Measurements from ENCODE around the gene FAM50A.

The FAM50A gene

GRCh38 chrX:154437971-154438893, 5.7 kb upstream of the FAM50A start:
- DNase-seq (ENCODE audit: low read depth in 4 of 4, low spot score in 1 of 4) = no peak

- no peak for DNase-seq (ENCODE audit: low read depth in 4 of 4, low spot score in 1 of 4)
These were observed 4.1 kb upstream of the FAM50A start for GRCh38 chrX:154439841-154440240.

GRCh38 chrX:154440623-154441357, 3.2 kb upstream of the FAM50A start:
- no peak for DNase-seq (ENCODE audit: low read depth in 4 of 4, low spot score in 1 of 4)

DNA sequence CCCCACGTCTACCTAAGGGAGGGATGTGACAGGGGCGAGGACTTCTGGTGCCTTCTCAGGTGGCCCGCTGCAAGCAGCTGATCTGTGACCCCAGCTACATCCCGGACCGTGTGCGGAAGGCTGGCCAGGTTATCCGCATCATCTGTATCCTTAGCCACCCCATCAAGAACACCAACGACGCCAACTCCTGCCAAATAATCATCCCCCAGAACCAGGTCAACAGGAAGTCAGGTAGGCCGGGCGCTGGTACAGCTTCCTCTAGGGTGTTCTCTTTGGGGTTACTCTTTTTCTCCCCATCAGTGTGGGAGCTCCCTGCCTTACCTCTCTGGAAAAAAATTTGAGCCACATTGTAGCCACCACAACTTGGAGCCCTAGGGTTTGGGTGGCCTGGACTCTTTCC, 2.4 kb upstream of the FAM50A start:
- DNase-seq (ENCODE audit: low read depth in 4 of 4, low spot score in 1 of 4) = no peak

- no peak for DNase-seq (ENCODE audit: low read depth in 4 of 4, low spot score in 1 of 4)
These were observed 1.8 kb upstream of the FAM50A start for GRCh38 chrX:154441984-154442707.

DNA sequence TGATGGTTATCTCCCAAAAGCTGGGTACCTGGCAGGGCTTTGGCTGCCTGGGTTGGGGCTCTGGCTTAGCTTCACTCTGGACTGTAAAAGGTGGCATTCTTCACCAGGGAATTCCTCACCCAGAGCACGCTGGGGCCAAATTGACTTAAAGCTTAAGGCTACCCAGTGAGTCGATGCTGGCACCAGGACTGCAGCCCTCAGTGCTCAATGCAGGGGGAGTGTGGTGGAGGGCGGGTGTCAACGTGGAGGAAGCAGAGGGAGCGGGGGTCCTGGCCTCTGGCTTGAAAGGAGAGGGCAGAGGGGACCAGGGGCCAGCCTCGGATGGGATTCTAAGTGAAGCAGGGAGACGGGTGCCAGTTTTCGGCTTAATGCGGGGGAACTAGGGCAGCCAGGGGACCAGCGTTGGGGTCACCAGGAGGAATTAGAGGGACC, 446 bp upstream of the FAM50A start:
- DNase-seq (ENCODE audit: low read depth in 4 of 4, low spot score in 1 of 4) = no peak

DNA sequence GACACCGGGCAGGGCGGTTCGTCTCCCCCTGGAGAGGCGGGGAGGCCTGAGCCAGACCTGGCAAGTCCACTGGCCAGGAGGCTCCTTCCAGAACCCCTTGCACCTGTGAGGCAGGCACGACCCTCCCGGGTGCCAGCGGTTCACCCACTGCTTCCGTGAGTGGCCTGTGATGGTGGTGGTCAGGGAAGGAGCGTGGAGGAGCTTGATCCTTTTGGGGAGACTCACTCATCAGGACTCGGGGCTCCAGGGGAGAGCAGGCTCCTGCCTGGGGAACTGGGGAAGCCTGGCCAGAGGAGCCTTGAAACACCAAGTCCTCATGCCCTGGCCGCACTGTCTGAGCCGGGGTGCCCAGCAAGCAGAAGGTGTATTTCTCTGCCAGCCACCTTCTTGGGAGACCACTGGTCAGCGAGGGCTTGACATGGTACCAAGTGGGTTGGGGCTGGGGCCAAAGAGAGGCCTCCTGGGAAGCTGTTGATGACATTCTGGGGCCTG, 860 bp downstream of the FAM50A start:
- no peak for DNase-seq (ENCODE audit: low read depth in 4 of 4, low spot score in 1 of 4)

DNA sequence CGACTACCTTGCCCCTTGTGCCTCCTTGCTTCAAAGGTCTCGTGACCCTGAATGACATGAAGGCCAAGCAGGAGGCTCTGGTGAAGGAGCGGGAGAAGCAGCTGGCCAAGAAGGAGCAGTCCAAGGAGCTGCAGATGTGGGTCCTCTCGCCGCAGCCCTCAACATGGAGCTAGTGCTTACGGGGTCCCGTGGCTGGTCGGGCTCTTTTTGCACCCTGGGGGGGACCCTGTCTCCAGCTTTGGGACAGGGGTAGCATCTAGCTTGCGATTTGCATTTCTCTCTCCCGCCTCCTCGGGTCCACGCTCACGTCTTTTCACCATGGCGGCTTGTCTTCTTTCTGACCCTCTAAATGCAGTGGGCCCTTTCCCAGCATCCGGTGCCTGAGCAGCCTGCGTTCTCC, 1.8 kb downstream of the FAM50A start:
- DNase-seq (ENCODE audit: low read depth in 4 of 4, low spot score in 1 of 4) = no peak

DNA sequence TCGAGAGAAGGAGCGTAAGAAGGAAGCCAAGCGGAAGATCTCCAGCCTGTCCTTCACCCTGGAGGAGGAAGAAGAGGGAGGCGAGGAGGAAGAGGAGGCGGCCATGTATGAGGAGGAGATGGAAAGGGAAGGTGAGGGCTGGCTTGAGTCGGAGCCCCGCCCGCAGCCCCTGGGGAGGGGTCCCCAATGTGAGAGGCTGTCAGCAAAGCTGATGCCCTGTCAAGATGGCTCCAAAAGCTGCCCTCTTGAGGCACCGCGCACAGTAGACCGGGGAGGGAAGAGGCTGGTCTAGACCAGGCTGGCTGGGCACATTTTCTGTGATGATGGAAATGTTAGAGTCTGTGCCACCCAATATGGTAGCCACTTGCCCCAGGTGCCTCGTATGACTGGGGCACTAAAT, 2.5 kb downstream of the FAM50A start:
- no peak for DNase-seq (ENCODE audit: low read depth in 4 of 4, low spot score in 1 of 4)

GRCh38 chrX:154448484-154448883, 4.5 kb downstream of the FAM50A start:
- DNase-seq (ENCODE audit: low read depth in 4 of 4, low spot score in 1 of 4) = no peak

DNA sequence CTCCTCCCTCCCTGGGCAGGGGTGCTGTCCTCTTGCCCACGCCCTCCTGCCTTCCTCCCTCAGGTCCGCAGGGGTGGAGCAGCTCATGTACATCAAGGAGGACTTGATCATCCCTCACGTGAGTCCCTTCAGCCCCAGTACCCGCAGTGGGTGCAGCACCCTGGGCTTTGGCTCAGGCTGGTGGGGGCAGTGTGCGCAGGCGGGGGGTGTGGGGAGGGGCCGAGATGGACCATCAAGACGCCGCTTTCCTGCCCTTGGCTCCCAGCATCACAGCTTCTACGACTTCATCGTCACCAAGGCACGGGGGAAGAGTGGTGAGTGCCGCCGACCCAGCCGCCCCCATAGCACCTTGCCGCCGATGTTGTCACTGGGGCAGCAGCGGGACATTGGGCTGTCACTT, 5.7 kb downstream of the FAM50A start:
- no peak for DNase-seq (ENCODE audit: low read depth in 4 of 4, low spot score in 1 of 4)

- DNase-seq (ENCODE audit: low read depth in 4 of 4, low spot score in 1 of 4) = no peak
These were observed 6.4 kb downstream of the FAM50A start for GRCh38 chrX:154450312-154450711.

DNA sequence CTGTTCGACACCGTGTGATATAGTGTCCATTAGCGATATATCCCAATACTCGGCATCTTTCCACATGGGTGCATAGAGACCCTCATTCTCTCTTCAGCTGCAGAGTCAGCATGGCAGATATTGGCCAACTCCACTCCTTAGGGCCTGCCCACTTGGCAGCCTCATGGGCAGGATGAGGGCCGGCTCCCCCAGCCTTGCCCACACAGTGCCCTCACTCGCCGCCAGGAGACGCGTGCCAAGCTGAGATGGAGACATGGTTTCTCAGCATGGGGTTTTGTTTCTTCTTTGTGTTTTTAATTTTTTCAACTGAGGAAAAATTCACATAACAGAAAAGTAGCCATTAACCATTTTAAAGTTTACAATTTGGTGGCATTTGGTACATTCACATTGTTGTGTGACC, 8.9 kb downstream of the FAM50A start:
- DNase-seq (ENCODE audit: low read depth in 4 of 4, low spot score in 1 of 4) = no peak

- DNase-seq (ENCODE audit: low read depth in 4 of 4, low spot score in 1 of 4) = no peak
These were observed 13.7 kb downstream of the FAM50A start for GRCh38 chrX:154457491-154458115.

DNA sequence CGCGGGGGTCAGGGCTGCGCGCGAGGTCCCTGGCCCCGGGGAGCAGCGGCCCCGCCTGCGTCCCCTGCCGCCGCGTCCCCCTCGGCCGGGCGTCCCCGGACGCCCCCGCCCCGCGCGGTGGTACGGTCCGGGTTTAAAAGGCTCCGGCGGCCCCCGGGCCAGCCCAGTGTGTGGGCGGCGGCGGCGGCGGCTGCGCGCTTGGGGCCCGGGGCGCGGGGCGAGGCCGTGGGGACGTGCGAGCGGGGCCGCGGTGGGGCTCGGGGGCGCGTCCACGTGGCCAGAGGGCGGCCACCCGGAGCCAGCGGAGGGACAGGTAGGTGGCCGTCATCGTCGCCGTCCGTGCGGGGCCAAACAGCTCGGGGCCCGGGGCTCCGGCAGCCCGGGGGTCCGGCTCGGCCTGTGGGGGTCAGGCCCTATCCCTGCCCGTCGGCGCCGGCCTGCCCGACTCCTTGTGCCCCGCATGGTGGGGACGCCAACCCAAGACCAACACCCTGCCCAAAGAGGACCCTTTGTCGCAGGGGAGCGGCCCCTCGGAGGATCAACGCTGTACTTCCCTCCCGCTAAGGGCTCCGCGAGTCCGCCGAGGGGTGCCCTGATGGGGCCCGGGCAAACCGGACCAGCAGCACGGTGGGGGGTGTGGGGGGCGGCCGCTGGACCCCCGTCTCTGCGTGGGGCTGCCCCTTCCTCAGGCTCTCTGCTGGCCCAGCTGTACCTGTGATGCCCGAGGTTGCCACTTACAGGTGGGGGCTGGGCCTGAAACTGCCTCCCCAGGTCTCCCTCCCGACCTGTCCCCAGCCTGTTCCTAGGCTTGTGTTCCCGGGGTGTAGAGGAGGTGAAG, 14.4 kb downstream of the FAM50A start, which contains the start of gene PLXNA3:
Gene PLXNA3 (plus strand): TSS at position 166 of the 838 bp plus-strand sequence. CDS start 1,903 bp downstream, outside the sequence.
- DNase-seq (ENCODE audit: low read depth in 4 of 4, low spot score in 1 of 4) = peak in 2 of 4 experiments; percentile 40

DNA sequence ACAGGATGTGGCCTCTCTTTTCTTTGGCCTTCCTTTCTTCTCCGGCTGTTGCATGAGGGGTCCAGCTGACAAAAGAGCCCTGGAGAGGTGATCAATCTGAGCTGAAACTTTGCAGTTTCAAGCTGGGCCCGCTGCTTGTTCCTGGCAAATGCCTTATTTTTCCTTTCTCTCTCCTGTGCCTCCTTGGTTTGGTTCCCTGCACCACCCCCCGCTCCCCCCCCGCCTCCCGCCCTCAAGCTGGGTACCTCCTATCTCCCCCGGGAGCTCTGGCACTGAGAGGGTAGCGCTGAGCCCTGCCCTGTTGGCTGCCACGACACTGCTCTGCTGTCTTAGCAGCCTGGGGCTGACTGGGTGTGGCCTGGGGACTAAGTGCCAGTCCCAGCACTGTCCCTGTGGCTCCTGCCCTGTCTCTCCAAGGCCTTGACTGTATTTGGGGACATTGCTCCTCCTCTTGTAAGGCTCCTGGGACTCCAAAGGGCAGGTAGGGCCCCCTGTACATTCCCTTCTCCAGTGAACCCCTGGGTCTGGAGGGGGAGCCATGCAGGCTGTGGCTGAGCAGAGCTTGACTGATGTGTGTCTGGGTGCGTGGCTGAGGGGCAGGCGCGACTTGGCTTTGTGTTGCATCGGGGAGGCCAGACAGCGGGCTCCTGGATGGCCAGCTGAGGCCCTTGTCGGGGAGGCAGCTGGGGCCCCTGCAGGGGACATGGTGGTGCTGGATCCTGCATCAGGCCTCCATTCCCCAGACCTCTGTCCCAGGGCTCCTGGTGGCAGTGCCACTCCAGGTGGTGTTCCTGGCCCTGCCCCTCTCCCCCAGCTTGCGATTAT, 15.2 kb downstream of the FAM50A start:
- no peak for DNase-seq (ENCODE audit: low read depth in 4 of 4, low spot score in 1 of 4)

- no peak for DNase-seq (ENCODE audit: low read depth in 4 of 4, low spot score in 1 of 4)
These were observed 15.9 kb downstream of the FAM50A start for GRCh38 chrX:154459832-154460231.

- DNase-seq (ENCODE audit: low read depth in 4 of 4, low spot score in 1 of 4) = no peak
These were observed 16.4 kb downstream of the FAM50A start for GRCh38 chrX:154460326-154460725.

DNA sequence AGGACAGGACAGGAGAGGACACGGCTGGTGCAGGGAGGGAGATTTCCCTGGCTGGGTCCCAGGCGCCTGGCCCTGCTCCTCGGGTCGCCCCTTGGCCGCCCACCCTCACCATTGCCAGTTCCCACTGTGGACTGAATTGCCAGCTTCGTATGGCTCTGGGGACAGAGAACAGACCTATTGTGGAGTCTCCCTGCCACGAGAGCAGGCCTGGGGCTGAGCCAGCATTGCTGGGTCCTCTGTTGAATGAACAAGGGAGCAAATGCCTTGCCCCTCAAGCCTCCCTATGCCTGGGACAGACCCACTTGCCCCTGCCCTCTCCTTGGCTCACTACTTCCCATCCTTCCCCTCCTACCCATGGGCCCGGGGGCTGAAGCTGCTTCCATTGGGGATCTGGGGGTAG, 18.5 kb downstream of the FAM50A start:
- no peak for DNase-seq (ENCODE audit: low read depth in 4 of 4, low spot score in 1 of 4)
